HEK293 (cell line): ENCODE measurements around the gene TGFB1.

Source experiments
- HOXD13 ChIP-seq: sonication (generic); formaldehyde crosslinking; IDR thresholded peaks from 2 replicates; pipeline ENCODE4 v1.8.0; 2022; ENCODE audit warnings: missing genetic modification reagents, borderline replicate concordance
- KLF16 ChIP-seq: fragments of 450-650 bp; formaldehyde crosslinking; IDR thresholded peaks from 2 replicates; pipeline ENCODE4 v1.5.1; 2017; ENCODE audit warnings: missing biosample characterization, missing genetic modification characterization
- TRIM28 ChIP-seq: IDR thresholded peaks from 2 replicates; pipeline ENCODE4 v1.6.1; 2011; ENCODE audit warnings: low read length, control low read depth, borderline replicate concordance
- ZBTB21 ChIP-seq: fragments of 450-650 bp; formaldehyde crosslinking; IDR thresholded peaks from 2 replicates; pipeline ENCODE4 v1.5.1; 2017; ENCODE audit warnings: missing biosample characterization, missing genetic modification characterization
- ZFP37 ChIP-seq: fragments of 450-650 bp; formaldehyde crosslinking; IDR thresholded peaks from 2 replicates; pipeline ENCODE4 v1.5.1; 2016; ENCODE audit warnings: missing biosample characterization, missing genetic modification characterization
- ZIC2 ChIP-seq: fragments of 450-650 bp; formaldehyde crosslinking; IDR thresholded peaks from 2 replicates; pipeline ENCODE4 v1.5.1; 2016; ENCODE audit warnings: missing biosample characterization, missing genetic modification characterization
- ZNF132 ChIP-seq: fragments of 450-650 bp; formaldehyde crosslinking; IDR thresholded peaks from 2 replicates; pipeline ENCODE4 v1.5.1; 2017; ENCODE audit warnings: missing biosample characterization, missing genetic modification characterization, borderline replicate concordance
- ZNF155 ChIP-seq: fragments of 450-650 bp; formaldehyde crosslinking; IDR thresholded peaks from 2 replicates; pipeline ENCODE4 v1.5.1; 2016; ENCODE audit warnings: missing biosample characterization, missing genetic modification characterization
- ZNF16 ChIP-seq: fragments of 450-650 bp; formaldehyde crosslinking; IDR thresholded peaks from 2 replicates; pipeline ENCODE4 v1.5.1; 2016; ENCODE audit warnings: low read depth, missing biosample characterization, missing genetic modification characterization
- ZNF266 ChIP-seq: fragments of 450-650 bp; formaldehyde crosslinking; IDR thresholded peaks from 2 replicates; pipeline ENCODE4 v1.5.1; 2016; ENCODE audit warnings: missing biosample characterization, missing genetic modification characterization, low read depth
- ZNF274 ChIP-seq, 2 experiments: fragments of 200-500 bp in 1 of 2; fragments of 450-650 bp in 1 of 2; sonication (Bioruptor generic) in 1 of 2; formaldehyde crosslinking in 1 of 2; IDR thresholded peaks; 2 replicates each; pipeline versions ENCODE4 v1.5.1 to v1.6.1; 2014 to 2016; ENCODE audit warnings: borderline replicate concordance in 1 of 2, inconsistent platforms in 1 of 2, low read length in 1 of 2, missing biosample characterization in 1 of 2, missing genetic modification characterization in 1 of 2
- ZNF302 ChIP-seq: fragments of 450-650 bp; formaldehyde crosslinking; IDR thresholded peaks from 2 replicates; pipeline ENCODE4 v1.5.1; 2016; ENCODE audit warnings: missing biosample characterization, missing genetic modification characterization, low read depth
- ZNF311 ChIP-seq: fragments of 450-650 bp; formaldehyde crosslinking; IDR thresholded peaks from 2 replicates; pipeline ENCODE4 v1.5.1; 2017; ENCODE audit warnings: missing biosample characterization, missing genetic modification characterization, borderline replicate concordance
- ZNF423 ChIP-seq: fragments of 450-650 bp; formaldehyde crosslinking; IDR thresholded peaks from 2 replicates; pipeline ENCODE4 v1.5.1; 2016; ENCODE audit warnings: missing biosample characterization, missing genetic modification characterization
- ZNF501 ChIP-seq: fragments of 450-650 bp; formaldehyde crosslinking; IDR thresholded peaks from 2 replicates; pipeline ENCODE4 v1.5.1; 2016; ENCODE audit warnings: missing biosample characterization, missing genetic modification characterization
- ZNF521 ChIP-seq: fragments of 450-650 bp; formaldehyde crosslinking; IDR thresholded peaks from 2 replicates; pipeline ENCODE4 v1.5.1; 2017; ENCODE audit warnings: missing biosample characterization, mild to moderate bottlenecking, missing genetic modification characterization
- ZNF549 ChIP-seq: fragments of 450-650 bp; IDR thresholded peaks from 2 replicates; pipeline ENCODE4 v1.5.1; 2018; ENCODE audit warnings: missing biosample characterization, missing genetic modification characterization, mild to moderate bottlenecking, inconsistent platforms, moderate library complexity
- ZNF596 ChIP-seq: fragments of 450-650 bp; IDR thresholded peaks from 2 replicates; pipeline ENCODE4 v1.5.0; 2018; ENCODE audit warnings: missing biosample characterization, mild to moderate bottlenecking, missing genetic modification characterization, moderate library complexity
- ZNF660 ChIP-seq: fragments of 450-650 bp; IDR thresholded peaks from 2 replicates; pipeline ENCODE4 v1.5.1; 2018; ENCODE audit warnings: missing biosample characterization, mild to moderate bottlenecking, missing genetic modification characterization
- ZNF677 ChIP-seq: fragments of 450-650 bp; IDR thresholded peaks from 2 replicates; pipeline ENCODE4 v1.5.0; 2018; ENCODE audit warnings: missing biosample characterization, mild to moderate bottlenecking, missing genetic modification characterization, moderate library complexity
- ZNF747 ChIP-seq: fragments of 450-650 bp; formaldehyde crosslinking; IDR thresholded peaks from 2 replicates; pipeline ENCODE4 v1.5.1; 2016; ENCODE audit warnings: missing biosample characterization, missing genetic modification characterization
- ZNF777 ChIP-seq: fragments of 450-650 bp; formaldehyde crosslinking; IDR thresholded peaks from 2 replicates; pipeline ENCODE4 v1.5.1; 2017; ENCODE audit warnings: missing biosample characterization, missing genetic modification characterization, borderline replicate concordance
- ZNF792 ChIP-seq: fragments of 450-650 bp; formaldehyde crosslinking; IDR thresholded peaks from 2 replicates; pipeline ENCODE4 v1.5.1; 2016; ENCODE audit warnings: missing biosample characterization, missing genetic modification characterization
- TF ChIP-seq, protein P1 (sequence below): fragments of 450-650 bp; formaldehyde crosslinking; IDR thresholded peaks from 2 replicates; pipeline ENCODE4 v1.5.1; 2016; ENCODE audit warnings: missing biosample characterization, missing genetic modification characterization
- TF ChIP-seq, protein P2 (sequence below): fragments of 450-650 bp; formaldehyde crosslinking; IDR thresholded peaks from 2 replicates; pipeline ENCODE4 v1.5.1; 2017; ENCODE audit warnings: missing biosample characterization, missing genetic modification characterization
- TF ChIP-seq, protein P3 (sequence below): fragments of 450-650 bp; formaldehyde crosslinking; IDR thresholded peaks from 2 replicates; pipeline ENCODE4 v1.5.1; 2016; ENCODE audit warnings: missing biosample characterization, missing genetic modification characterization
- TF ChIP-seq, protein P4 (sequence below): fragments of 450-650 bp; formaldehyde crosslinking; IDR thresholded peaks from 2 replicates; pipeline ENCODE4 v1.5.1; 2016; ENCODE audit warnings: missing biosample characterization, missing genetic modification characterization
- TF ChIP-seq, protein P5 (sequence below): fragments of 450-650 bp; formaldehyde crosslinking; IDR thresholded peaks from 2 replicates; pipeline ENCODE4 v1.5.1; 2017; ENCODE audit warnings: missing biosample characterization, missing genetic modification characterization

Gene TGFB1

DNA sequence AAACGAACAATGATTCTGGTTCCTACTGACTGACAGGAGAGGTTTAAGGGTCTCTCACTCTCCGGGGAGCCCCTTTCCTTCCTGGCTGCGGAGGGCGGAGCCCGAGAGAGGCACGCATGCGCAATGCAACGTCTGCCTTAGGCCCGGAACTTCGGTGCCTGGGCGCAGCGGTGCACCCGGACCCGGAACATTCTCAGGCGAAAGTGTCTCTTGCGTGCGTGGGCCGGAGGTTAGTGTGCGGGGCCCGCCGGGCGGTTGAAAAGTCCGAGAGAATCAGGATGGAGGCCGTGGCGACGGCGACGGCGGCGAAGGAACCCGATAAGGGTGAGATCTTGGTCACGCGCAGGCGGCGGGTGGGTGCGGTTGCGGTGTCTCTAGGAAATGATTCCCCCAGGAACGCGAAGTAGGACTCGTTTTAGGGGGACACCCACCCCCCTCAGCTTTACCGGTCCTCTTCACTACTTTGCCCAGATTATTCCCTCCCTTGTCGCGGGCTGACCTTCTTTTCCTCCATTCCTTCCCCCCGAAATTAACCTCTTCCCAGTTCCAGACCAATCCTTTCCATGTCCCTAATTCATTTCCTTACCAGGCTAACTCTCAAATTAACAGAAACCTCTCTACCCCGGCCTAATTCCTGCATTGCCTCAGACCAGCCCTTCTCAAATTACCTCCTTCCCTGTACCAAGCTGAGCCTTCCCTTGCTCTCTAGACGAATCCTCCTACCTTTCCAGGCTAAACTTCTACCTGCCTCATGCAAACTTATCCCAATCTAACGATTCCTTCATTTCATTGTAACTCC lies 43.5 kb downstream of the TGFB1 start, which contains the start of gene CCDC97 (continued):
- TF ChIP-seq ZNF274 (IDR thresholded peaks at IDR 0.05; ENCODE audit: low read length) (no peak), ZNF274 (tag by site-specific recombination; IDR thresholded peaks at IDR 0.05; ENCODE audit: borderline replicate concordance) (peak; percentile 30; the same call in 1 of the 2 replicates), ZNF792 (peak; percentile 89; the same call in 1 of the 2 replicates), ZFP37 (tag by site-specific recombination) (peak; percentile 100), ZNF596 (tag by site-specific recombination) (peak; percentile 50; the same call in 1 of the 2 replicates), ZBTB21 (tag by site-specific recombination) (peak; percentile 92), ZNF549 (tag by site-specific recombination) (no peak), ZIC2 (tag by site-specific recombination) (peak; percentile 65; the same call in 1 of the 2 replicates), ZNF501 (tag by site-specific recombination) (peak; percentile 100), ZNF155 (0 out of 2 replicates have a peak, but pooled peaks have one; percentile 10), ZNF747 (tag by site-specific recombination) (no peak), KLF16 (tag by site-specific recombination) (peak; percentile 100), ZNF423 (tag by site-specific recombination) (peak; percentile 74), ZNF302 (tag by site-specific recombination) (no peak), ZNF521 (tag by site-specific recombination) (no peak), ZNF677 (no peak), ZNF16 (tag by site-specific recombination) (peak; percentile 59), ZNF777 (tag by site-specific recombination) (peak; percentile 97), ZNF660 (tag by site-specific recombination) (peak; percentile 99), HOXD13 (peak; percentile 13; the same call in 1 of the 2 replicates), ZNF132 (tag by site-specific recombination) (no peak), ZNF266 (tag by site-specific recombination) (no peak), ZNF311 (no peak), TRIM28 (peak; percentile 97)
- TF ChIP-seq, protein P1, sequence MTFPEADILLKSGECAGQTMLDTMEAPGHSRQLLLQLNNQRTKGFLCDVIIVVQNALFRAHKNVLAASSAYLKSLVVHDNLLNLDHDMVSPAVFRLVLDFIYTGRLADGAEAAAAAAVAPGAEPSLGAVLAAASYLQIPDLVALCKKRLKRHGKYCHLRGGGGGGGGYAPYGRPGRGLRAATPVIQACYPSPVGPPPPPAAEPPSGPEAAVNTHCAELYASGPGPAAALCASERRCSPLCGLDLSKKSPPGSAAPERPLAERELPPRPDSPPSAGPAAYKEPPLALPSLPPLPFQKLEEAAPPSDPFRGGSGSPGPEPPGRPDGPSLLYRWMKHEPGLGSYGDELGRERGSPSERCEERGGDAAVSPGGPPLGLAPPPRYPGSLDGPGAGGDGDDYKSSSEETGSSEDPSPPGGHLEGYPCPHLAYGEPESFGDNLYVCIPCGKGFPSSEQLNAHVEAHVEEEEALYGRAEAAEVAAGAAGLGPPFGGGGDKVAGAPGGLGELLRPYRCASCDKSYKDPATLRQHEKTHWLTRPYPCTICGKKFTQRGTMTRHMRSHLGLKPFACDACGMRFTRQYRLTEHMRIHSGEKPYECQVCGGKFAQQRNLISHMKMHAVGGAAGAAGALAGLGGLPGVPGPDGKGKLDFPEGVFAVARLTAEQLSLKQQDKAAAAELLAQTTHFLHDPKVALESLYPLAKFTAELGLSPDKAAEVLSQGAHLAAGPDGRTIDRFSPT (tag by site-specific recombination), result peak; percentile 51; the same call in 1 of the 2 replicates
- TF ChIP-seq, protein P2, sequence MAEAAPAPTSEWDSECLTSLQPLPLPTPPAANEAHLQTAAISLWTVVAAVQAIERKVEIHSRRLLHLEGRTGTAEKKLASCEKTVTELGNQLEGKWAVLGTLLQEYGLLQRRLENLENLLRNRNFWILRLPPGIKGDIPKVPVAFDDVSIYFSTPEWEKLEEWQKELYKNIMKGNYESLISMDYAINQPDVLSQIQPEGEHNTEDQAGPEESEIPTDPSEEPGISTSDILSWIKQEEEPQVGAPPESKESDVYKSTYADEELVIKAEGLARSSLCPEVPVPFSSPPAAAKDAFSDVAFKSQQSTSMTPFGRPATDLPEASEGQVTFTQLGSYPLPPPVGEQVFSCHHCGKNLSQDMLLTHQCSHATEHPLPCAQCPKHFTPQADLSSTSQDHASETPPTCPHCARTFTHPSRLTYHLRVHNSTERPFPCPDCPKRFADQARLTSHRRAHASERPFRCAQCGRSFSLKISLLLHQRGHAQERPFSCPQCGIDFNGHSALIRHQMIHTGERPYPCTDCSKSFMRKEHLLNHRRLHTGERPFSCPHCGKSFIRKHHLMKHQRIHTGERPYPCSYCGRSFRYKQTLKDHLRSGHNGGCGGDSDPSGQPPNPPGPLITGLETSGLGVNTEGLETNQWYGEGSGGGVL (tag by site-specific recombination), result peak; percentile 87
- TF ChIP-seq, protein P3, sequence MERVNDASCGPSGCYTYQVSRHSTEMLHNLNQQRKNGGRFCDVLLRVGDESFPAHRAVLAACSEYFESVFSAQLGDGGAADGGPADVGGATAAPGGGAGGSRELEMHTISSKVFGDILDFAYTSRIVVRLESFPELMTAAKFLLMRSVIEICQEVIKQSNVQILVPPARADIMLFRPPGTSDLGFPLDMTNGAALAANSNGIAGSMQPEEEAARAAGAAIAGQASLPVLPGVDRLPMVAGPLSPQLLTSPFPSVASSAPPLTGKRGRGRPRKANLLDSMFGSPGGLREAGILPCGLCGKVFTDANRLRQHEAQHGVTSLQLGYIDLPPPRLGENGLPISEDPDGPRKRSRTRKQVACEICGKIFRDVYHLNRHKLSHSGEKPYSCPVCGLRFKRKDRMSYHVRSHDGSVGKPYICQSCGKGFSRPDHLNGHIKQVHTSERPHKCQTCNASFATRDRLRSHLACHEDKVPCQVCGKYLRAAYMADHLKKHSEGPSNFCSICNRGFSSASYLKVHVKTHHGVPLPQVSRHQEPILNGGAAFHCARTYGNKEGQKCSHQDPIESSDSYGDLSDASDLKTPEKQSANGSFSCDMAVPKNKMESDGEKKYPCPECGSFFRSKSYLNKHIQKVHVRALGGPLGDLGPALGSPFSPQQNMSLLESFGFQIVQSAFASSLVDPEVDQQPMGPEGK (tag by site-specific recombination), result peak; percentile 99
- TF ChIP-seq, protein P4, sequence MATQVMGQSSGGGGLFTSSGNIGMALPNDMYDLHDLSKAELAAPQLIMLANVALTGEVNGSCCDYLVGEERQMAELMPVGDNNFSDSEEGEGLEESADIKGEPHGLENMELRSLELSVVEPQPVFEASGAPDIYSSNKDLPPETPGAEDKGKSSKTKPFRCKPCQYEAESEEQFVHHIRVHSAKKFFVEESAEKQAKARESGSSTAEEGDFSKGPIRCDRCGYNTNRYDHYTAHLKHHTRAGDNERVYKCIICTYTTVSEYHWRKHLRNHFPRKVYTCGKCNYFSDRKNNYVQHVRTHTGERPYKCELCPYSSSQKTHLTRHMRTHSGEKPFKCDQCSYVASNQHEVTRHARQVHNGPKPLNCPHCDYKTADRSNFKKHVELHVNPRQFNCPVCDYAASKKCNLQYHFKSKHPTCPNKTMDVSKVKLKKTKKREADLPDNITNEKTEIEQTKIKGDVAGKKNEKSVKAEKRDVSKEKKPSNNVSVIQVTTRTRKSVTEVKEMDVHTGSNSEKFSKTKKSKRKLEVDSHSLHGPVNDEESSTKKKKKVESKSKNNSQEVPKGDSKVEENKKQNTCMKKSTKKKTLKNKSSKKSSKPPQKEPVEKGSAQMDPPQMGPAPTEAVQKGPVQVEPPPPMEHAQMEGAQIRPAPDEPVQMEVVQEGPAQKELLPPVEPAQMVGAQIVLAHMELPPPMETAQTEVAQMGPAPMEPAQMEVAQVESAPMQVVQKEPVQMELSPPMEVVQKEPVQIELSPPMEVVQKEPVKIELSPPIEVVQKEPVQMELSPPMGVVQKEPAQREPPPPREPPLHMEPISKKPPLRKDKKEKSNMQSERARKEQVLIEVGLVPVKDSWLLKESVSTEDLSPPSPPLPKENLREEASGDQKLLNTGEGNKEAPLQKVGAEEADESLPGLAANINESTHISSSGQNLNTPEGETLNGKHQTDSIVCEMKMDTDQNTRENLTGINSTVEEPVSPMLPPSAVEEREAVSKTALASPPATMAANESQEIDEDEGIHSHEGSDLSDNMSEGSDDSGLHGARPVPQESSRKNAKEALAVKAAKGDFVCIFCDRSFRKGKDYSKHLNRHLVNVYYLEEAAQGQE (tag by site-specific recombination), result no peak; the same call in none of the 2 replicates
- TF ChIP-seq, protein P5, sequence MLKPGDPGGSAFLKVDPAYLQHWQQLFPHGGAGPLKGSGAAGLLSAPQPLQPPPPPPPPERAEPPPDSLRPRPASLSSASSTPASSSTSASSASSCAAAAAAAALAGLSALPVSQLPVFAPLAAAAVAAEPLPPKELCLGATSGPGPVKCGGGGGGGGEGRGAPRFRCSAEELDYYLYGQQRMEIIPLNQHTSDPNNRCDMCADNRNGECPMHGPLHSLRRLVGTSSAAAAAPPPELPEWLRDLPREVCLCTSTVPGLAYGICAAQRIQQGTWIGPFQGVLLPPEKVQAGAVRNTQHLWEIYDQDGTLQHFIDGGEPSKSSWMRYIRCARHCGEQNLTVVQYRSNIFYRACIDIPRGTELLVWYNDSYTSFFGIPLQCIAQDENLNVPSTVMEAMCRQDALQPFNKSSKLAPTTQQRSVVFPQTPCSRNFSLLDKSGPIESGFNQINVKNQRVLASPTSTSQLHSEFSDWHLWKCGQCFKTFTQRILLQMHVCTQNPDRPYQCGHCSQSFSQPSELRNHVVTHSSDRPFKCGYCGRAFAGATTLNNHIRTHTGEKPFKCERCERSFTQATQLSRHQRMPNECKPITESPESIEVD, result no peak
